ENCODE measurements around the gene SMDT1. TPM values are rescaled to one million over a fixed set of nuclear protein-coding genes. Genes with fewer than 3 reads are reported as not detected.

The SMDT1 gene
- total and polyA plus RNA-seq, 10 of the 15 experiments (the other 5 are each of a cell fraction or from before 2014, with no cell fraction given): 19.7 to 176 (median 66.3) TPM

- Histone ChIP-seq H3K9ac (ENCODE audit: control insufficient read depth, insufficient read depth, low read length) (peak overlapping the region; percentile 85), H3K79me2 (ENCODE audit: control insufficient read depth, insufficient read depth, low read length) (peaks cover 10% of the 10 kb centered on the region), H3K4me3 (peak overlapping the region; percentile 83), H3K27me3 (replicated peaks in 1 of 2; ENCODE audit: control insufficient read depth in 2 of 2, insufficient read depth in 2 of 2, low read length in 1 of 2) (no peaks in the 10 kb centered on the region), H3K9me3 (replicated peaks; ENCODE audit: control insufficient read depth, insufficient read depth, low read length) (no peaks in the 10 kb centered on the region), H3K4me1 (ENCODE audit: control insufficient read depth, insufficient read depth, low read length) (peaks cover 19% of the 10 kb centered on the region), H3K36me3 (ENCODE audit: control insufficient read depth in 2 of 2, insufficient read depth in 2 of 2, low read length in 1 of 2) (peaks cover 8 to 13% of the 10 kb centered on the region in 2 experiments), H3K27ac (ENCODE audit: control insufficient read depth, insufficient read depth) (peak overlapping the region; percentile 88), H2AFZ (ENCODE audit: control insufficient read depth, low read depth, low read length) (peak overlapping the region; percentile 99), H4K20me1 (ENCODE audit: control insufficient read depth, insufficient read depth) (peaks cover 2% of the 10 kb centered on the region; the same call in 1 of the 2 replicates), H3K4me2 (ENCODE audit: control insufficient read depth, insufficient read depth) (peak overlapping the region; percentile 82)
- ChIA-PET CTCF (interaction anchor here (0.6 to 1.9 kb wide), 6 partner anchors 11 to 514 kb away, joined by 3 to 8 read pairs (median 6); partner anchors contain the start of gene NDUFA6), SMC1A (ENCODE audit: uncharacterized antibody, unreplicated experiment) (interaction anchor here (1.0 to 2.6 kb wide), 7 partner anchors 10 to 103 kb away, joined by 3 to 11 read pairs (median 3); partner anchors contain the start of gene SMDT1), POLR2A (interaction anchor here (0.6 to 3.0 kb wide), 5 partner anchors 9 to 39 kb away, joined by 3 to 21 read pairs (median 6); partner anchors contain the start of genes NDUFA6 and SMDT1), RAD21 (ENCODE audit: unreplicated experiment) (interaction anchor here (1.0 to 1.6 kb wide), 8 partner anchors 8 to 374 kb away, joined by 3 to 5 read pairs (median 4); partner anchors contain the start of gene NDUFA6)
- DNase-seq (ENCODE audit: low read depth, low spot score) (no peak), ATAC-seq (peak; percentile 38), FAIRE-seq (peak; percentile 57)
- WGBS (ENCODE audit: insufficient coverage, insufficient replicate concordance, low lambda C conversion rate, missing lambda C conversion rate): 7% methylated on average over 19 of the region's 19 CpGs
- TSS peak; percentile 90 for BruUV-seq (replicated peaks)
- intact Hi-C loops (cut with micrococcal nuclease; ENCODE audit: unreplicated experiment): loop anchor here (5.0 kb wide), 1 partner anchor 103 kb away; the partner anchor contains the start of gene SEPTIN3
- in situ Hi-C loops (cut with MboI): no loop called here
- TF ChIP-seq CEBPZ (IDR thresholded peaks at IDR 0.05; ENCODE audit: low read depth, low read length) (no peak), TCF7 (IDR thresholded peaks at IDR 0.05; ENCODE audit: borderline replicate concordance) (no peak), ZNF622 (IDR thresholded peaks at IDR 0.05) (no peak), ZNF592 (IDR thresholded peaks at IDR 0.05) (no peak), PKNOX1 (IDR thresholded peaks at IDR 0.05) (no peak), FOS (IDR thresholded peaks at IDR 0.05; ENCODE audit: borderline replicate concordance, extremely low read depth, insufficient read length) (no peak), TBL1XR1 (IDR thresholded peaks at IDR 0.05; ENCODE audit: low read depth, low read length) (no peak), IKZF1 (conservative IDR thresholded peaks at IDR 0.05) (peak; percentile 8; the same call in 1 of the 2 replicates), RFX5 (IDR thresholded peaks at IDR 0.05; ENCODE audit: low read depth, low read length) (no peak), SIX5 (IDR thresholded peaks at IDR 0.05; ENCODE audit: low read depth, low read length, severe bottlenecking) (no peak), ZNF24 (IDR thresholded peaks at IDR 0.05) (no peak)
Observed at GRCh38 chr22:42069801-42070516, 9.5 kb upstream of the SMDT1 start.
